K562 (cell line): Measurements from ENCODE around the gene ZNF276. TPM values are rescaled to one million over a fixed set of nuclear protein-coding genes. Genes with fewer than 3 reads are reported as not detected.

Experiments
- CTBP1 ChIP-seq: fragments of 450-650 bp; IDR thresholded peaks from 2 replicates; pipeline ENCODE4 v1.6.1; 2016; ENCODE audit warnings: borderline replicate concordance
- EP400 ChIP-seq: fragments of 450-650 bp; IDR thresholded peaks from 2 replicates; pipeline ENCODE4 v1.6.1; 2017; ENCODE audit warnings: antibody characterized with exemption, mild to moderate bottlenecking, moderate library complexity
- LARP7 ChIP-seq: fragments of 450-650 bp; IDR thresholded peaks from 2 replicates; pipeline ENCODE4 v1.6.1; 2016
- MTA1 ChIP-seq: fragments of 450-650 bp; IDR thresholded peaks from 2 replicates; pipeline ENCODE4 v1.6.1; 2017; ENCODE audit warnings: borderline replicate concordance
- NR2F6 ChIP-seq: fragments of 450-650 bp; formaldehyde crosslinking; IDR thresholded peaks from 2 replicates; pipeline ENCODE4 v1.4.0; 2020; ENCODE audit warnings: mild to moderate bottlenecking
- PRMT5 ChIP-seq: sonication (generic); formaldehyde crosslinking; IDR thresholded peaks from 2 replicates; pipeline ENCODE4 v1.5.0; 2020; ENCODE audit warnings: missing genetic modification reagents
- PRPF4 ChIP-seq: fragments of 200-400 bp; formaldehyde crosslinking; IDR thresholded peaks from one replicate; pipeline ENCODE4 v1.6.1; 2017; ENCODE audit warnings: low read length, low read depth, mild to moderate bottlenecking; ENCODE audit not compliant: insufficient read depth, poor library complexity, severe bottlenecking
- RBFOX2 ChIP-seq: fragments of 200-400 bp; formaldehyde crosslinking; IDR thresholded peaks from 2 replicates; pipeline ENCODE4 v1.6.1; 2017; ENCODE audit warnings: low read depth, mild to moderate bottlenecking, low read length, moderate library complexity
- SAP30 ChIP-seq: fragments of 200-600 bp; sonication (generic); IDR thresholded peaks from 2 replicates; pipeline ENCODE4 v1.6.1; 2012; ENCODE audit warnings: borderline replicate concordance, low read depth, mild to moderate bottlenecking, moderate library complexity, low read length, control low read depth, inconsistent platforms; ENCODE audit not compliant: insufficient read depth, poor library complexity, severe bottlenecking
- TBP ChIP-seq: optimal IDR thresholded peaks from 2 replicates; pipeline ENCODE3; 2011; ENCODE audit warnings: low read depth, low read length, improper control_type of control experiment
- TFAP4 ChIP-seq: sonication (generic); formaldehyde crosslinking; IDR thresholded peaks from 2 replicates; pipeline ENCODE4 v1.8.0; 2022; ENCODE audit warnings: missing genetic modification reagents, mild to moderate bottlenecking, moderate library complexity, borderline replicate concordance
- ZBTB11 ChIP-seq, 3 experiments: fragments of 200-800 bp in 1 of 3; fragments of 250-450 bp in 1 of 3; fragments of 450-650 bp in 1 of 3; sonication (Bioruptor Pico) in 1 of 3; sonication (Bioruptor generic) in 1 of 3; formaldehyde crosslinking in 1 of 3; IDR thresholded peaks; 2 replicates each; pipeline versions ENCODE4 v1.6.1 to v1.8.0; 2016 to 2022; ENCODE audit warnings: mild to moderate bottlenecking in 2 of 3, missing genetic modification characterization in 2 of 3, missing compliant biosample characterization in 1 of 3, moderate library complexity in 1 of 3
- ZNF232 ChIP-seq: sonication (generic); formaldehyde crosslinking; IDR thresholded peaks from 2 replicates; pipeline ENCODE4 v1.8.0; 2022; ENCODE audit warnings: mild to moderate bottlenecking, missing genetic modification reagents
- ZNF316 ChIP-seq: fragments of 450-650 bp; IDR thresholded peaks from 2 replicates; pipeline ENCODE4 v1.6.1; 2016
- ZNF589 ChIP-seq: fragments of 200-800 bp; sonication (Bioruptor generic); IDR thresholded peaks from 2 replicates; pipeline ENCODE4 v1.6.1; 2016; ENCODE audit warnings: low read depth, missing genetic modification characterization, missing compliant biosample characterization
- ZNF592 ChIP-seq: fragments of 450-650 bp; IDR thresholded peaks from 2 replicates; pipeline ENCODE4 v1.6.1; 2017; ENCODE audit warnings: antibody characterized with exemption, mild to moderate bottlenecking
- ZNF764 ChIP-seq: fragments of 250-450 bp; sonication (Bioruptor Pico); IDR thresholded peaks from 2 replicates; pipeline ENCODE4 v1.4.0; 2020; ENCODE audit warnings: low read depth, mild to moderate bottlenecking, moderate library complexity
- ZNF780A ChIP-seq: fragments of 250-450 bp; sonication (Bioruptor Pico); IDR thresholded peaks from 2 replicates; pipeline ENCODE4 v1.5.0; 2021; ENCODE audit warnings: mild to moderate bottlenecking
- polyA plus RNA-seq, 8 experiments: library from polyadenylated mRNA; depleted of rRNA in 4 of 8; stranded (reverse) in 5 of 8; unstranded in 3 of 8; fragments of >200 nt; fragmentation: Nextera tagmentation in 2 of 8; fragmentation: Illumina TruSeq in 1 of 8; extraction: Ambion mirVana in 2 of 8; extraction: Trizol in 1 of 8; gene quantifications; 2 replicates each; pipeline versions ENCODE4 v1.2.1 to v1.2.3, GENCODE V29; 2011 to 2014; ENCODE audit warnings: inconsistent platforms in 1 of 8, missing spikeins in 1 of 8
- total RNA-seq, 7 experiments: library from RNA; depleted of rRNA in 6 of 7; stranded (reverse); fragments of >200 nt in 6 of 7; fragmentation: Illumina TruSeq in 2 of 7; extraction: Trizol in 2 of 7; gene quantifications; 2 replicates each; pipeline versions ENCODE4 v1.2.1 to v1.2.3, GENCODE V29; 2011 to 2021; ENCODE audit warnings: low replicate concordance in 1 of 7

Gene ZNF276
- total and polyA plus RNA-seq, 9 of the 15 experiments (the other 6 are each of a cell fraction or from before 2014, with no cell fraction given): 0.49 to 43.9 (median 15.8) TPM

- no peak for TF ChIP-seq ZNF232 (CRISPR knock-in tag)
- no peak for TF ChIP-seq PRMT5
- TF ChIP-seq ZNF780A (CRISPR knock-in tag): no peak
- TF ChIP-seq LARP7: no peak
- TF ChIP-seq MTA1: no peak
- peak; percentile 56 for TF ChIP-seq TFAP4 (CRISPR knock-in tag)
- TF ChIP-seq NR2F6 (CRISPR knock-in tag): no peak
- peak; percentile 77 for TF ChIP-seq ZNF592
- peak; percentile 53 for TF ChIP-seq PRPF4
- peak in 1 of 3 experiments; percentile 58; a peak in 2 of 6 replicates for TF ChIP-seq ZBTB11 (CRISPR knock-in tag; IDR thresholded peaks at IDR 0.05)
- TF ChIP-seq RBFOX2: peak; percentile 91
- no peak for TF ChIP-seq ZNF316
- 0 out of 2 replicates have a peak, but pooled peaks have one; percentile 22 for TF ChIP-seq CTBP1
- TF ChIP-seq TBP: peak; percentile 81
- TF ChIP-seq SAP30: peak; percentile 82
- TF ChIP-seq EP400: peak; percentile 95
- no peak for TF ChIP-seq ZNF764 (CRISPR knock-in tag)
- no peak for TF ChIP-seq ZNF589 (CRISPR knock-in tag)
Observed at GRCh38 chr16:89711601-89712273, 9.6 kb upstream of the ZNF276 start (continued).
